Measurements from ENCODE around the gene HNF4A. TPM values are rescaled to one million over a fixed set of nuclear protein-coding genes. Genes with fewer than 3 reads are reported as not detected.
A peak's percentile ranks its signal among the peaks of the same experiment; 100 is the strongest.
"Not testable (repeated sequence)": the region's sequence is repeated elsewhere in the genome, so short reads cannot be mapped to it uniquely, and the experiment has no call there.

HNF4A gene
- total and polyA plus RNA-seq, 11 donors = 0.03 TPM; not detected in 10

- H3K4me3 ChIP-seq = no peak overlapping the region
- 70 to 83% (median 76%) methylated on average over 12 of the region's 12 CpGs for WGBS, 4 donors
- intact Hi-C loops (cut with DNase I) = loop anchor here in 7 of 10 donors (5.0 to 10.0 kb wide), 7 partner anchors 80 to 255 kb away; partner anchors contain the start of genes OSER1 (in 2 of the 7) and FITM2 (in 1 of the 7)
- H3K27ac ChIP-seq = peak overlapping the region in 1 of 12 donors; percentile 31
- no peaks in the 10 kb centered on the region for H3K36me3 ChIP-seq
- no peak for TF ChIP-seq POLR2A (IDR thresholded peaks at IDR 0.05)
- TF ChIP-seq, protein P1, sequence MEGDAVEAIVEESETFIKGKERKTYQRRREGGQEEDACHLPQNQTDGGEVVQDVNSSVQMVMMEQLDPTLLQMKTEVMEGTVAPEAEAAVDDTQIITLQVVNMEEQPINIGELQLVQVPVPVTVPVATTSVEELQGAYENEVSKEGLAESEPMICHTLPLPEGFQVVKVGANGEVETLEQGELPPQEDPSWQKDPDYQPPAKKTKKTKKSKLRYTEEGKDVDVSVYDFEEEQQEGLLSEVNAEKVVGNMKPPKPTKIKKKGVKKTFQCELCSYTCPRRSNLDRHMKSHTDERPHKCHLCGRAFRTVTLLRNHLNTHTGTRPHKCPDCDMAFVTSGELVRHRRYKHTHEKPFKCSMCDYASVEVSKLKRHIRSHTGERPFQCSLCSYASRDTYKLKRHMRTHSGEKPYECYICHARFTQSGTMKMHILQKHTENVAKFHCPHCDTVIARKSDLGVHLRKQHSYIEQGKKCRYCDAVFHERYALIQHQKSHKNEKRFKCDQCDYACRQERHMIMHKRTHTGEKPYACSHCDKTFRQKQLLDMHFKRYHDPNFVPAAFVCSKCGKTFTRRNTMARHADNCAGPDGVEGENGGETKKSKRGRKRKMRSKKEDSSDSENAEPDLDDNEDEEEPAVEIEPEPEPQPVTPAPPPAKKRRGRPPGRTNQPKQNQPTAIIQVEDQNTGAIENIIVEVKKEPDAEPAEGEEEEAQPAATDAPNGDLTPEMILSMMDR (IDR thresholded peaks at IDR 0.05) = no peak
- peaks cover 0 to 5% (median 0%) of the 10 kb centered on the region in 12 donors for H3K4me1 ChIP-seq
- ATAC-seq (peak; percentile 48 to 77 (median 68)), DNase-seq (peak in 1 of 5 donors; percentile 66)
- H3K9me3 ChIP-seq = no peaks in the 10 kb centered on the region
- no peaks in the 10 kb centered on the region for H3K27me3 ChIP-seq
Observed at GRCh38 chr20:44467289-44467883, 111.9 kb downstream of the HNF4A start.

GRCh38 chr20:44468044-44468782 lies 112.7 kb downstream of the HNF4A start:
- ATAC-seq (no peak), DNase-seq (no peak)
- 93 to 96% (median 94%) methylated on average over 8 of the region's 8 CpGs for WGBS, 4 donors
- H3K36me3 ChIP-seq = no peaks in the 10 kb centered on the region
- peaks cover 0 to 5% (median 0%) of the 10 kb centered on the region in 12 donors for H3K4me1 ChIP-seq
- H3K27ac ChIP-seq = no peak overlapping the region
- no peak overlapping the region for H3K4me3 ChIP-seq
- no peaks in the 10 kb centered on the region for H3K27me3 ChIP-seq
- TF ChIP-seq POLR2A (IDR thresholded peaks at IDR 0.05) = no peak
- TF ChIP-seq, protein P1 (IDR thresholded peaks at IDR 0.05) = no peak
- intact Hi-C loops (cut with DNase I) = loop anchor here in 7 of 10 donors (5.0 to 10.0 kb wide), 7 partner anchors 81 to 256 kb away; partner anchors contain the start of genes OSER1 (in 2 of the 7) and FITM2 (in 1 of the 7)
- H3K9me3 ChIP-seq = no peaks in the 10 kb centered on the region

GRCh38 chr20:44470327-44470726 lies 114.8 kb downstream of the HNF4A start:
- Histone ChIP-seq H3K27ac (no peak overlapping the region), H3K9me3 (no peaks in the 10 kb centered on the region), H3K36me3 (no peaks in the 10 kb centered on the region), H3K27me3 (no peaks in the 10 kb centered on the region), H3K4me1 (peaks cover 0 to 8% (median 3%) of the 10 kb centered on the region in 12 donors), H3K4me3 (no peak overlapping the region)
- no peak for DNase-seq
- intact Hi-C loops (cut with DNase I) = loop anchor here in 4 of 10 donors (5.0 to 10.0 kb wide), 2 partner anchors 83 to 144 kb away; no protein-coding TSS in a partner anchor
- 74 to 79% (median 76%) methylated on average over 5 of the region's 5 CpGs for WGBS, 4 donors
- no peak for ATAC-seq
- TF ChIP-seq, protein P1 (IDR thresholded peaks at IDR 0.05) = no peak
- no peak for TF ChIP-seq POLR2A (IDR thresholded peaks at IDR 0.05)

DNA sequence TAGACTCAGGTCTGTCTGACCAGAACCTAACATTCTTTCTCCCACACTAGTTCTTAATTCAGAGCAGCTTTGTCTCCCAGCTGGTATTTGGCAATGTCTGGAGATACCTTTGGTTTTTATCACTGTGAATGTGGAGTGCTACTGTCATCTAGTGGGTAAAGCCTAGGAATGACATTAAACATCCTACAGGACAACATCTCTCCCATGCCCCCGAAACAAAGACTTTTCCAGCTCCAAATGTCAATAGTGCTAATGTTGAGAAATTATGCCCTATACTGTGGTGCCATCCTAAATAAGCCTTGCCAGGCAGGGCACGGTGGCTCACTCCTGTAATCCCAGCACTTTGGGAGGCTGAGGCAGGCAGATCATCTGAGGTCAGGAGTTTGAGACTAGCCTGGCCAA lies 116.0 kb downstream of the HNF4A start:
- TF ChIP-seq, protein P1 (IDR thresholded peaks at IDR 0.05) = peak in 11 of 12 donors; percentile 11 to 45 (median 37)
- TF ChIP-seq POLR2A (IDR thresholded peaks at IDR 0.05) = no peak
- Histone ChIP-seq H3K9me3 (no peaks in the 10 kb centered on the region), H3K36me3 (no peaks in the 10 kb centered on the region), H3K27me3 (no peaks in the 10 kb centered on the region), H3K4me3 (no peak overlapping the region), H3K27ac (no peak overlapping the region), H3K4me1 (peaks cover 0 to 16% (median 10%) of the 10 kb centered on the region in 12 donors)
- intact Hi-C loops (cut with DNase I) = loop anchor here in 4 of 10 donors (5.0 to 10.0 kb wide), 2 partner anchors 84 to 143 kb away; no protein-coding TSS in a partner anchor
- no peak for ATAC-seq
- WGBS, 4 donors = 46 to 60% (median 56%) methylated on average over 2 of the region's 2 CpGs
- no peak for DNase-seq

GRCh38 chr20:44472283-44472682 lies 116.8 kb downstream of the HNF4A start:
- intact Hi-C loops (cut with DNase I) = loop anchor here in 4 of 10 donors (5.0 to 10.0 kb wide), 2 partner anchors 85 to 143 kb away; no protein-coding TSS in a partner anchor
- 89 to 92% (median 91%) methylated on average over 9 of the region's 9 CpGs for WGBS, 4 donors
- ATAC-seq = not testable (repeated sequence)

More at GRCh38 chr20:44472283-44472682, 116.8 kb downstream of the HNF4A start:
- not testable (repeated sequence) for DNase-seq, H3K27me3 ChIP-seq, H3K27ac ChIP-seq, H3K4me3 ChIP-seq, H3K9me3 ChIP-seq, H3K36me3 ChIP-seq
- peaks cover 0 to 20% (median 11%) of the 10 kb centered on the region in 12 donors for H3K4me1 ChIP-seq
